Inflammatory macrophage treated with lipopolysaccharide for 1 hour (primary cell): Measurements from ENCODE around the gene NFAT5.
A peak's percentile ranks its signal among the peaks of the same experiment; 100 is the strongest.
"Not testable (repeated sequence)": the region's sequence is repeated elsewhere in the genome, so short reads cannot be mapped to it uniquely, and the experiment has no call there.

Experiments used
- DNase-seq, 2 donors: peaks; one replicate each; pipeline ENCODE4 v3.0.0-alpha.2; 2020 to 2022

NFAT5 gene

DNA sequence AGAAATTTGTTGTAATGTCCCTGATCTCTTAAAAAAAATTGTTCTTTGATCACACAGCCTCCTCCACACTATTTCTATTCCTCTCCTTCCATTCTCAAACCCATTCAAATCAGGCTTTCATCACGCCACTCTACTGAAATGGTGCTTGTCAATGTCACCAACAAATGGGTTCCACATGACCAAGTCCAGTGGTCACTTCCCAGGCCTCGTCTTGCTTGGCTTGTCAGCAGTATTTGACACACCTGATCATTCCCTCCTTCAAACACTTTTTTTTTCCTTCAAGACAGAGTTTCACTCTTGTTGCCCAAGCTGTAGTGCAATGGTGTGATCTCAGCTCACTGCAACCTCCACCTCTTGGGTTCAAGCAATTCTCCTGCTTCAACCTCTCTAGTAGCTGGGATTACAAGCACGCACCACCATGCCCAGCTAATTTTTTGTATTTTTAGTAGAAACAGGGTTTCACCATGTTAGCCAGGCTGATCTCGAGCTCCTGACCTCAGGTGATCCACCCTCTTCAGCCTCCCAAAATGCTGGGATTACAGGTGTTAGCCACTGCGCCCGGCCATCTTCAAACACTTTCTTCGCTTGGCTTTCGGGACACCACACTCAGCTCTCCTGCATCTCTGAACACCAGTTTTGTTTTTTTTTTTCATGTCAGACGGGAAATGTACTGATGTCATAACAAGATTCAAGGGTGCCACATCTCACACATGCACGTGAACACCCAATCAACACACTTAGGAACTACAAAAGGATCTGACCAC is 142.3 kb downstream of the NFAT5 start:
- no peak for DNase-seq

DNA sequence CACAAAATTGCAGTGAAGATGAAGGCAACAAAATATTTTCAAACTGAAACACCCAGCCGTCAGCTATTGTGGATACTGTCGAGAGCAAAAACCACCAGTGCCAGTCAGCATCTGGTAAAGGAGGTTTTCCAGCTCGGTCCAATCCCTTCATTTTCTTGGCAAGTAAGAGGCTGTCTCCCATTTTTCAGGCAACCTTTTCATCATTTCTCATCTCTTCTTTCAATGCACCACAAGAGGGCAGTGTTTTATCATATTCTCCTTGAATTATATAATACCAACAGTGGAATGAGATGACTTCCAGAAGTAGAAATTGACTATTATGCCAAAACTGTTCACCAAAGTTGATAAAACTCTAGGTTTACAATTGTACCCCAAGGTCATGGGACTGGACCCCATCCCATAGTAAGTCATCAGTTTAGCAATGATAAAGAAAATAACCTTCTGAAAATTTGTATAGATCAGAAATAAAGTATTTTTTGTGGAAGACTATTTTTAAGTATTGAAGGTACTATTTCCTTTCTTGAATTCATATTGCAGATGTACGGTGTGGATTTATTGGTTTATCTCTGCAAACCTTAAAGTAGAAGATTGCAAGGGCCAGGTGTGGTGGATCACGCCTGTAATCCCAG is 143.8 kb downstream of the NFAT5 start:
- DNase-seq = peak; percentile 47 to 82

DNA sequence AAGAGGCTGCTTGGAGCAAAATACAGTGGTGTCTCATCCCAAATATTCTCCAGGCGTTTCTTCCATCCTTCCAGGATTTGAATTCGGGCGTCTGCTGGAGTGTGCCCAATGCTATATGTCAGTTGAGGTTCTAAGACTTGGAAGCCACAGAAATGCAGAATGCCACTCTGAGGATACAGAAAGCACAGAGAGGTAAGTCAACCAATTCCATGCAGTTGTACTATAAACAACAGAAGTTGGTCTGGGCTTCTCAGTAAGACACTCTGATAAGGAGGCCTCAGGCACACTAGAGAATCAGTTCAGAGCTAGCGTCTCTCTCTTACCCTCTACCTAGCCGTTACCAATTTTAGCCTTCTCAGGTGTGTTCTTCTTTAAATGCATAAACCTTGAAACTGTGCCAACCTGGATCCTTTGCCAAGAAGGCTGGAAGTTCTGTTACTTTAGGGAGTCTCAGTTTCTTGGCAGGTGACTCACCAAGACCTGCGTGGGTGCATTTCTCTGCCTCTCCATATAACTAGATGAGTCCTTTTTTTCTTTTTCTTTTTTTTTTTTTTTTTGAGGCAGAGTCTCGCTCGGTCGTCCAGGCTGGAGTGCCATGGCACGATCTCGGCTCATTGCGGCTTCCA is 145.5 kb downstream of the NFAT5 start:
- no peak for DNase-seq

DNA sequence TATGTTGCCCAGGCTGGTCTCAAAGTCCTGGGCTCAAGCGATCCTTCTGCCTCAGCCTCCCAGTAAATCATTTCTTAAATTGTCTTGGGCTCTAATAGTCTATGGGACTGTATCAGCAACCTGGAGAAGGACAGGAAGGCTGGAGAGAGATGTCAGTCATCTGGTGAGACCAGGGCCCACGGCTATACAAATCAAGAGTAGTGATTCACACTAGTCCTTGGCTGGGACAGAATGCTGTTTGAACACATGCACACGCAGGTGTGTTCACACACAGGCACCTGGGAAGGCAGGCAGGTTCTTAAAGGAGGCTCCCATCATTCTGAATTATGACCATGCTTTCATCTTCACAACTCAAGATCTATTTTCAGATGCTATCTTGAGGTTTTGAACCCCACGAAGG is 146.5 kb downstream of the NFAT5 start:
- DNase-seq = no peak

DNA sequence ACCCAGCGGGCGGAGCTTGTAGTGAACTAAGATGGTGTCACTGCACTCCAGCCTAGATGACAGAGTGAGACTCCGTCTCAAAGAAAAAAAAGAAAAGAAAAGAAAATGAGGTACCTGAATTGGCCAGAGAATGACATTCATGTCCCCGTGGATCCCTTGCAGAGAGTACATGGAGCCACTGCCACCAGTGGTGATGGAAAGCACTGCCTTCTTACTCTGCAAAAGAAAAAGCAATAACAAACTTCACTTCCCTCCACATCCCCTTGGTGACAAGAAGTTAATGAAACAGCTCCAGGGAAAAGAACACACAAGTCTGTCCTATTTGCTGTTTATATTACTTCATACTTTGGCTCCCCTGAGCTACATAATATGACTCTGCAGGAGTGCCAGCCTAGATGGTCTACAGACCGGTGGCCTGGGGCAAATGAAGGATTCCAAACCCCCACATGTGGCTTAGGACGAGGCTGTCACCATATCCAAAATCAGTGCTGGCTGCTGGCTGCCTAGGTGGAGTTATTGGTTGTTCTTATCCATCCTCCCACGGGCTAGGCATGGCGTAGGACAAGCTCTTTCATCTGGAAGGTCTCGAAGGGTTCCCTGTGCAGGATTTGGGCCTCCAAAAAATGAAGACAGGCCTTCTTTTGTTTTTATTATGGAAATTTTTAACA is 147.3 kb downstream of the NFAT5 start:
- DNase-seq = no peak

DNA sequence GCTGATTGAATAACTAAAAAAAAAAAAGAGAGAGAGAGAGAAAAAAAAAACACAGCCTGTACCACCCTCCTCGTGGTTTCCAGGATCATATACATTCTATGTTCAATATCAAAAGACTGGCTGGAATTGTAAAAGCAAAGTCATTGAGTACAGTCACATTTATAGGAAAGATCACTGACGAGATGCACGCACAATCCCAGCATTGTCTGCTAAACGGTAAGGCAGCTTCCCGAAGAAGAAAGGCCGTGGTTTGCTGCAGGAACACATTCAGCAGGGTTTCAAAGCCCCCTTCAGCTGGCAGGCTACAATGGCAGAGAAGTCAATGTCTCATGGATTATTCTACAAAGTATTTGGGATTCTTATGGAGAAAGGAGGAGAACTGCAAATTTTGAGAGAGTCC is 151.3 kb downstream of the NFAT5 start:
- DNase-seq = no peak

DNA sequence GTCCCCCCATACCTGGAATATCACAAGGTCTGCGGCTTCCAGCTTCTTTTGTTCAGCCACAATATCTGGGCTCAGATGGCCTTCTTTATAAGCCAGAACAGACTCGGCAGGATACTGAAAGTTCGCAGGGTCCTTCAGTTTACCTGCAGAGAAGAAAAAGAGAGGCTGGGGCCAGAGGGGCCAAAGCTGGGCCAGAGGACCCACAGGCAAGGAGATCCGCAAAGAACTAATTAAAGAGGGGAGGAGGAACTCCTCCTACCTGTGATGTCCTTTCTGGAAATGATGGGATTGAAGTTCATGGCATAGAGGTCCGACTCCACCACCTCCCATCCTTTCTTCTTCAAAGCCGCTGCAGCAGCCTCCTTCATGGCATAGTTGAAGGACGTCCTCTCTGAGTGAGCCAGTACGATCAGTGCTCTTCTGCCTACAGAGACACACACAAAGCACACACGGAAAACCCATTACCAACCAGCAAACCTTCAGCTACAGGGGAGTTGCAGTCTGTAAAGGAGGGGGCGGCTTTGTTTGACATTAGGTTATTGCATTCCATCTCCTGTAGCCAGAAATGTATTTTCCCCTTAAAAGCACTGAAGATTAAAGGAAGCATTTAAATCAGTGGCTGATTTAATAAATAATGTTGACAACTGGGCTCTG is 152.5 kb downstream of the NFAT5 start:
- DNase-seq = no peak

DNA sequence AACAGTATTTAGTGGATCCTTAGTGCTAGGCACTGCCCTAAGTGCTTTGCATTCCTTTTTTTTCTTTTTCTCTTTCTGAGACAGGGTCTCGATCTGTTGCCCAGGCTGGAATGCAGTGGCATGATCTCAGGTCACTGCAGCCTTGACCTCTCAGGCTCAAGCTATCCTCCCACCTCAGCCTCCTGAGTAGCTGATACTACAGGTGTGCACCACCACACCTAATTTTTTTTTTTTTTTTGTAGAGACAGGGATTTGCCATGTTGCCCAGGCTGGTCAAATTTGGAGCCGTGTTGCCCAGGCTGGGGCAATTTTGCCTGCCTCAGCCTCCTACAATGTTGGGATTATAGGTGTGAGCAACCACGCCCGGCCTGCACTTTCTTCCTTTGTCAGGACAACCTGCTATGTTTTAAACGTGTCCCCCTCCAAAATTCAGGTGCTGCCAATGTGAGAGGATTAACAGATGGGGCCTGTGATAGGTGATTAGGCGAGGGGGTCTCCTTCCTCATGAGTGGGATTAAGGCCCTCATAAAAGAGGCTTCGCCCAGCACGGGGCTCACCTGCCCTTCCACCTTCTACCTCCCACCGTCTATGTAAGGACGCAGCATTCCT is 155.2 kb downstream of the NFAT5 start:
- DNase-seq = no peak

DNA sequence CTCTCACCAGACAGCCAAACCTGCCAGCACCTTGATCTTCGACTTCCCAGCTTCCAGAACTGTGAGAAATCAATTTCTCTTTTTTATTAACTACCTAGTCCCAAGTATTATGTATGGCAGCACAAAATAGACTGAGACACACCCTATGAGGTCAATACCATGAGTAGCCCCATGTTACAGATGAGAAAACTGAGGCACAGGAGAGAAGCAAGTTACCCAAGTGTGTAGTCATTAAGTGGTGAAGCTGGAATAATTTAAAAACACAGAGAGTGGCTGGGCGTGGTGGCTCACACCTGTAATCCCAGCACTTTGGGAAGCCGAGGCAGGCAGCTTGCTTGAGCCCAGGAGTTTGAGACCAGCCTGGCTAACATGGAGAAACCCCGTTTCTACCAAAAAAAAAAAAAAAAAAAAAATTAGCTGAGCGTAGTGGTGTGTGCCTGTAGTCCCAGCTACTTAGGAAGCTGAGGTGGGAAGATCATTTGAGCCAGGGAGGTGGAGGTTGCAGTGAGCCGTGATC is 155.7 kb downstream of the NFAT5 start:
- DNase-seq = no peak

DNA sequence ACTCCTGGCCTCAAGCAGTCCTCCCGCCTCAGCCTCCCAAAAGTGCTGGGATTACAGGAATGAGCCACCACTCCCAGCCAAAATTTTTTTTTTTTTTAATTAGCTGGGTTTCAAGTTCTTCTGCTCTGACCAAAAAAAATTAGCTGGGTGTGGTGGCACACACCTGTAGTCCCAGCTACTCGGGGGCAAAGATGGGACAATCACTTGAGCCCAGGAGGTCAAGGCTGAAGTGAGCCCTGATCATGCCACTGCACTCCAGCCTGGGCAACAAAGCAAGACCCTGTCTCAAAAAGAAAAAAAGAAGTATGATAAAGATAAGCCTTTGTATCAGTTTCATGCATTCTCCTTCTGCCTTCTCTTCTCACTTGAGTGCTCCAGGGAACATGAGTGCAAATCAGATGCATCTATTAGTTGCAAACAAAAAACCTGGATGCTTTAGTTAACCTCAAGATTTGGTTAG is 158.7 kb downstream of the NFAT5 start:
- no peak for DNase-seq

DNA sequence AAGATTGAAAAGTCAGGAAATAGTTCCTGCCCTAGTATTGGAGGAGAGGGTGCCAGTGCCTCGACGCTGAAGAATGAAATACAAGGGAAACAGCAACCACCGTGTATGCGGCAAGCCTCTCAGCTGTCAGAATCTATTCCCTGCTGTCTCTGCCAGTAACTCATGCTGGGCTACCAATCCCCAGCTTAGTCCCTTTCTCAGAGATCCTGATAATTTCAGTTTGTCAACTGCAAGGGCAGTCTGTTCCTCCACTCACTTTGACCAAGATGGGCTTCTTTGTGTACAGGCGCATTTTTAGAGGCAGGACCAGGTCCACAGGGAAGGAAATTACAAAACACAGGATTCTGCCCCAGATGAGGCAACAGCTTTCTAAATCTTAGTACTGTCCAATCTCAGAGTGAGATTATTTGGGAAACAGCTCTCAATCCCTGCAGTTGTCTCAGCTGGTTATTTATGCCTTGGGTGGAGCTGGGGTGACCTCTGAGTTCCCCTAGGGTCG is 159.3 kb downstream of the NFAT5 start:
- peak; percentile 55 to 64 for DNase-seq

DNA sequence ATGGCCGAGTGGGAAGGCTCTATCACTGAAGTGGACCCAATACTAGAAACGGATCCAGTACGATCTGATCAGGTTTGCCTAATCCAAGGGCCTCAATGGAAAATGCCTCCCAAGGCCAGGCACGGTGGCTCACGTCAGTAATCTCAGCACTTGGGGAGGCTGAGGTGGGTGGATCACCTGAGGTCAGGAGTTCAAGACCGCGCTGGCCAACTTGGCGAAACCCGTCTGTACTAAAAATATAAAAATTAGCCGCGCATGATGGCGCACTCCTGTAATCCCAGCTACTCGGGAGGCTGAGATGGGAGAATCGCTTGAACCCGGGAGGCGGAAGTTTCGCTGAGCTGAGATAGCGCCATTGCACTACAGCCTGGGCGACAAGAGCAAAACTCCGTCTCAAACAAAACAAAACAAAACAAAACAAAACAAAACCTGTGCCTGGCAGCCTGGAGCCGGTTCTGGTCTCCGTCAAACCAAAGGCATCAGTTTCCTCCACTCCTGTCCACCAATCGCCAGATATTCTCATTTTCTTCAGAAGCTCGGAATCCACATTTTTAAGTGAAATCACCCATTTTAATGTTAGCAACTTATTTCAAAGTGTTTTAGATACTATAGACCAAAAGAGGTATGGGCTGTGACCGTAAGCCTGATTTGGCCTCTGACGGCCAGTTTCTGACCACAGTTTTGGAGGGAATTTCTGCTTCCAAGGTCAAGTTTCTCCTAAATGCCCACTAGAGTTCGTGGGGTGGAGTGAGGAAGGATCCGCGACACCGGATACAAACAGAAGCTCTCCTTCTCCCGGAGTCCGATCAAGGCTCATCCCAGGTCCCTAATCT is 159.9 kb downstream of the NFAT5 start:
- peak in 1 of 2 donors; percentile 3 for DNase-seq

DNA sequence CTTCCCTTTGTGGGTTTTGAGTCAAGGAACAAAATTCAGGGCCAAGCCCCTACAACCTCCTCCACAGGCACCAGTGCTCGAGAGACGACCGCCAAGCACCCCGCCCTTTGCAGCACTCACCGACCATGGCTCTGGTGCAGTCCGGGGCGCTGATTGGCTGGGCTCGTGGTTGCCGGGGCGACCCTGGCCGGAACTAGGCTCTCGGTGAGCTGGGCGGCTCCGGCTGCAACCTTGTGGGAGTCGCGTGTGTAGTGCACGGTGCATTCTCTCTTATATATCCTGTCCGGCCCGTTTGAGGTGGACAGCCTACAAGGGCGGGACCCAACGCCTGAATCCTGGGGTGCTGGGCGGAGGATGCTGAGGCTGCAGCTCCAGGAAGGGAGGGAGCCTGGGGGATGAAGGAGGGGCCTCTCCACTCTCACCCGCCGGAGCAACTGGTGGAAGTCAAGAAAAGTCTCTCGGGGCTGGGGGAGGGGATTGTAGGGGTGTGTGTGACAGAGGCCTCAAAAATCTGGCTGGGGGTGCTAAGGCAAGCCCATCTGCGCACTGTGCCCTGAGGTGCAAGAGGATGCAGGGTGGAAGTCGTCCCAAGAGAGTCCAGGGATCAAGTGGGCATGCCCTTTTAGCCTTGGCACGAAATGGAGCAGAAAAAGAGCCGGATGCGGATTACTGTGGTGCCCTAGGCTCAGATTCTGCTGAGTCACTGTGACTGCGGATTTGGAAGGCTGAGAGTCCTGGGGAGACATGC is 160.7 kb downstream of the NFAT5 start, which contains the start of gene NQO1:
NQO1 (minus strand) TSS at position 248 of the 748 bp plus-strand sequence; CDS start at position 127, 121 bp downstream.
- peak; percentile 85 to 87 for DNase-seq

DNA sequence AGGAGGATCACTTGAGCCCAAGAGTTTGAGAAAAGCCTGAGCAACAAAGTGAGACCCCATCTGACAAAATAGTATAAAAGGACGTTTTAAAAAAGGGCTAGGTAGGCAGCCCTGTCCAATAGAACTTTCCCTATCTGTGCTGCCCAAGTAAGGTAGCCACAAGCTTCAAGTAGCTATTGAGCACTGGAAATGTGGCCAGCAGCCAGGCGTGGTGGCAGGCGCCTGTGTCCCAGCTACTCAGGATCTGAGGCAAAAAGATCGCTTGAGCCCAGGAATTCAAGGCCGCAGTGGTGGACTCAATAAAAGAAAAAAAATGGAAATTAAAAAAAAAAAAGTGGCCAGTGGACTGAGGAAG is 162.1 kb downstream of the NFAT5 start:
- DNase-seq = no peak

DNA sequence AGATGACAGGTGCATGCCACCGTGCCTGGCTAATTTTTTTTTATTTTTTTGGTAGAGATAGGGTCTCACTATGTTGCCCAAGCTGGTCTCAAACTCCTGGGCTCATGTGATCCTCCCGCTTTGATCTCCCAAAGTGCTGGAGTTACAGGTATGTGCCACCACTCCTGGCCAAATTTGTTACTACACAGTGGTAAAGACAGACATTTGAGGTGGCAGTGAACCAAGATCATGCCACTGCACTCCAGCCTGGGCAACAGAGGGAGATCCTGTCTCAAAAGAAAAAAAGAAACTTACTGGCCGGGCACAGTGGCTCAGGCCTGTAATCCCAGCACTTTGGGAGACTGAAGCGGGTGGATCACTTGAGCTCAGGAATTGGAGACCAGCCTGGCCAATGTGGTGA is 163.3 kb downstream of the NFAT5 start:
- not testable (repeated sequence) for DNase-seq

DNA sequence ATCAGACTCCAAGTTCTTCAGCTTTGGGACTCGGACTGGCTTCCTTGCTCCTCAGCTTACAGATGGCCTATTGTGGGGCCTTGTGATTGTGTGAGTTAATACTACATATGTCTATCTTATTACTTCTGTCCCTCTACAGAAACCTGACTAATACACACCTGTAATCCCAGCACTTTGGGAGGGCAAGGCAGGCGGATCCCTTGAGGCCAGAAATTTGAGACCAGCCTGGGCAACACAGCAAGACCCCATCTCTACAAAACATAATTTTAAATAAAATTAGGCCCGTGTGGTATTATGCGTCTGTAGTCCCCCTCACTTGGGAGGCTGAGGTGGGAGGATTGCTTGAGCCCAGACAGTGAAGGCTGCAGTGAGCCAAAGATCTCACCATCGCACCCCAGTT is 165.5 kb downstream of the NFAT5 start:
- DNase-seq = not testable (repeated sequence)

DNA sequence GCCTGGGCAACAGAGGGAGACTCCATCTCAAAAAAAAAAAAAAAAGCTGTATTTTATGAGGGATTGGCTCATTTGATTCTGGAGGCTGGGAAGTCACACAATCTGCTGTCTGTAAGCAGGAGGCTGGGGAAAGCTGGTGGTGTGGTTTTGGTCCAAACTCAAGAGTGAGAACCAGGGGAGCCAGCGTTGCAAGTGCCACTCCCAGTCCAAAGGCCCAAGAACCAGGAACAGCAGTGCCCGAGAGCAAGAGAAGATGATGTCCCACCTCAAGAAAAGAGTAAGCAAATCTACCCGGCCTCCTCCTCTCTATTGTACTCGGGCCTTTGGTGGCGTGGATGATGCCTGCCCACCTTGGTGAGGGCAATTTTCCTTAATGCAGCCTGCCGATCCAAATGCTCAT is 166.3 kb downstream of the NFAT5 start:
- no peak for DNase-seq

DNA sequence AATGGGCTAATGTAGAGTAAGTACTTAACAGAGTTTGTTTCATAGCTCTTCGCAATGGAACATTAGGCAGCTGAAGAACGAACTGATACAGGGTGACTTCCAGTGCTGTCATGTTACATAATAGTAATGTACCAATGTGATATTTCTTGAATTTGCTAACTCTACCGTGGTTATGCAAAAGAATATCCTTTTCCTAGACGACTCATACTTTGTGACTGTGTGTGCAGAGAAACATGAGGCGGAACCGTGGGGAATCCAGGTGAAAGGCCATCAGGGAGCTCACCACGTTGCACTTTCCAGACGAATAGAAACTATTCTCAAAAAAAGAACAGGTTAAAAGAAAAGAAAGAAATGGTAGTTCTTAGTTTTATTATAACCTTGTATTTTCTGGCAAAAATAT is 175.8 kb downstream of the NFAT5 start:
- peak; percentile 52 for DNase-seq

DNA sequence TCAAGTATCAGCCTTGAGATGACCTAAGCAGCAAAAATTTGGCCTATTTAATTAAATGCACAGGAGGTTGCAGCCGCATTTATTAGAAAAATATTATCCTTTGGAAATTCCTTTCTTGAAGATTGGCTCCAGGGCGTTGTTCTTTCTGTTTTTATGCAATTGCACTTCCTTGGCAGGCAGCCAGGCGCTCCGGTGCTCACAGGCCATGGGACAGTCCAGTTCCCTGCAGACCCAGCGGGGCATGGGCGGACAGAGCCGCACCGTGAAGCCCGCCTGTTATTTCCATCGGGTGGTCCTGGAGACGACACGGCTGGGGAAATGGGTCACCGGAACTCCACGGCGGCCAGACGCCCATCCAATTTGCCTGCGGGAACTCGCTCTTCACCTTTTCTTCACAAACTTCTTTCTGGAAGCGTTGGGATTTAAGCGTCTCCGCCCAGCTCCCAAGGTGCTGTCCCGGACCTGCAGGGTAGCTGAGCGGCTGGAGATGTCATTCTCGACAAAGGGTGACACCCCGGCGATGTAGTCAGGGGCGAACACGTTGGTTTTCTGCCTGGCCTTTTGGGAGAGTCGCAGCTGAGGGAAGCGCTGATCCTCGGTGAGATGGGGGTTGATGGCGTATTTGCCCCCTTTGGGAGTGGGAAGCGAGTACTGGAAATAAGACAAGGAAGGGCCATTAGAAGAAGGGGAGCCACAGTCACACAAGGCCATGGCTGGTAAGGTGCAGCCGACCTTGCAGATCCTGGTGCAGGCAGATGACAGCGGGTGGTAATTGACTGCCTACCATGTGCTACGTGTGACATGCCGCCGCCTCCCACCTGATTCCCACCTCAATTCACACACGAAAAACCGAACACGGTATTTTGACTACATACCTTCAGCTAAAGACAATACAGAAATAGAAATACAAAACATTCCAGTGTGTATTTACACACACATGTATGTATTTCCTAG is 176.5 kb downstream of the NFAT5 start:
- DNase-seq = peak; percentile 16 to 55
